ENCODE measurements around the gene NEURL3. TPM values are rescaled to one million over a fixed set of nuclear protein-coding genes. Genes with fewer than 3 reads are reported as not detected.
A peak's percentile ranks its signal among the peaks of the same experiment; 100 is the strongest.
"Not testable (repeated sequence)": the region's sequence is repeated elsewhere in the genome, so short reads cannot be mapped to it uniquely, and the experiment has no call there.

The NEURL3 gene
- total RNA-seq, 1 donor from 2014 or later = 0.13 TPM

DNA sequence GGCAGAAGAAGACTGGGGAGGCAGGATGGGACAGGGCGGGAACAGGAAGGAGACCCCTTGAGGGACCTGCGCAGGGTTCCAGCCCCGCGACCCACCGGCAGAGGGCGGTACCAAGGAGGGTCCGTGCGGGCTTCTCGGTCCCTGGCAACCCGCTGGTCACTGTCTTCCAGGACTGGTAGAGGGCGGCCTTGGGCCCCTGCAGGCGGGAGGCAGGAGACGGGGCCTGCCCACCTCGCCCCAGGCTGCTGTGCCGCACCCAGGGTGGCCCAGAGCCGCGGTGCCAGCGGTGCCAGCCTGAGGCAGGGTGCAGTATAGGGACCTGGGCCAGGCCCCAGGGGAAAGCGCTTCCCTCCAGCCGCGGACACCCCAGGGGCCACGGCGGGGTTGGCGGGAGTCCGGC is 34.5 kb downstream of the NEURL3 start:
- Mint-ChIP-seq H3K4me3 (no peak overlapping the region), H3K4me1 (peaks cover 2% of the 10 kb centered on the region), H3K27me3 (ENCODE audit: low read depth) (peaks cover 17% of the 10 kb centered on the region), H3K36me3 (no peaks in the 10 kb centered on the region), H3K9me3 (no peaks in the 10 kb centered on the region), H3K27ac (no peak overlapping the region)
- TF ChIP-seq, protein P1, sequence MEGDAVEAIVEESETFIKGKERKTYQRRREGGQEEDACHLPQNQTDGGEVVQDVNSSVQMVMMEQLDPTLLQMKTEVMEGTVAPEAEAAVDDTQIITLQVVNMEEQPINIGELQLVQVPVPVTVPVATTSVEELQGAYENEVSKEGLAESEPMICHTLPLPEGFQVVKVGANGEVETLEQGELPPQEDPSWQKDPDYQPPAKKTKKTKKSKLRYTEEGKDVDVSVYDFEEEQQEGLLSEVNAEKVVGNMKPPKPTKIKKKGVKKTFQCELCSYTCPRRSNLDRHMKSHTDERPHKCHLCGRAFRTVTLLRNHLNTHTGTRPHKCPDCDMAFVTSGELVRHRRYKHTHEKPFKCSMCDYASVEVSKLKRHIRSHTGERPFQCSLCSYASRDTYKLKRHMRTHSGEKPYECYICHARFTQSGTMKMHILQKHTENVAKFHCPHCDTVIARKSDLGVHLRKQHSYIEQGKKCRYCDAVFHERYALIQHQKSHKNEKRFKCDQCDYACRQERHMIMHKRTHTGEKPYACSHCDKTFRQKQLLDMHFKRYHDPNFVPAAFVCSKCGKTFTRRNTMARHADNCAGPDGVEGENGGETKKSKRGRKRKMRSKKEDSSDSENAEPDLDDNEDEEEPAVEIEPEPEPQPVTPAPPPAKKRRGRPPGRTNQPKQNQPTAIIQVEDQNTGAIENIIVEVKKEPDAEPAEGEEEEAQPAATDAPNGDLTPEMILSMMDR (IDR thresholded peaks at IDR 0.05; ENCODE audit: unreplicated experiment) = peak; percentile 55
- DNase-seq (ENCODE audit: low spot score in 2 of 2, unreplicated experiment in 2 of 2) = peak in 1 of 2 experiments; percentile 61

DNA sequence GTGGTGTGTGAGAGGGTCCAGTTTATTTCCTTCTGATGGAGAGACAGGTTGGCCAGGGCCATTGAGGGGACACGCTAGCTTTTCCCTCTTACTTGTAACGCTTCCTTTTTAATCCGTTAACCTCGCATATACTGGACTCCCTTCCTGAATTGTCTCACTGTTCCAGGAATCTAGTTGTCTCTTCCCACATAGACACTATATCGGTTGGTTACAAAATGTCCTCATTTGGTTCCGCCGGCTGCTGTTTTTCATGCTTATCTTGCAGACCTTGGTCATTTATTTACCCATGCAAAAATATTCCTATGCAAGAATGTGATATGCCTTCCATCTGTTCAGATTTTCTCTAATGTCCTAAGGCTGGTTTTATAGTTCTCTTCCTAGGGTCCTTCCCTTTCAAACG is 35.0 kb downstream of the NEURL3 start:
- TF ChIP-seq, protein P1 (IDR thresholded peaks at IDR 0.05; ENCODE audit: unreplicated experiment) = no peak
- DNase-seq (ENCODE audit: low spot score in 2 of 2, unreplicated experiment in 2 of 2) = no peak
- Mint-ChIP-seq H3K36me3 (no peaks in the 10 kb centered on the region), H3K4me3 (no peak overlapping the region), H3K27me3 (ENCODE audit: low read depth) (peaks cover 14% of the 10 kb centered on the region), H3K27ac (no peak overlapping the region), H3K4me1 (peaks cover 2% of the 10 kb centered on the region), H3K9me3 (no peaks in the 10 kb centered on the region)

DNA sequence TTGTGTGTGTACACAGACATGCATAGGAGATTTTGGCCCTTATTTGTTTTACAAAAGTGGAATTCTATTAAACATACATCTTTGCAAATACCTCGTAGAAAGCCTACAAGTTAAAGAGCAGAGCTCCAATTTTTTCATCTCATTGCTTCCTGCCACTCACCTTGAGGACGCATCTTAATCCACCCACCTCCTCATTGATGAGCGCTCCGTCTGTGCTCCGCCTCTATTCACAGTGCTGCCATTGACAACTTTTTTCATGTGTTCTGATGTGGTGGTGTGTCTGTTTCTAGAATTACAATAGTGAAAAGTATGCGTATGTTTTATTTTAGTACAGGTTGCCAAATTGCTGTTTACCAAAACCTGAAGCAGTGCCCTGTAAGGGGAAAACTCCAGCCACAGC is 36.3 kb downstream of the NEURL3 start:
- DNase-seq (ENCODE audit: low spot score in 2 of 2, unreplicated experiment in 2 of 2) = no peak
- Mint-ChIP-seq H3K9me3 (no peaks in the 10 kb centered on the region), H3K36me3 (no peaks in the 10 kb centered on the region), H3K27me3 (ENCODE audit: low read depth) (peaks cover 15% of the 10 kb centered on the region), H3K27ac (no peak overlapping the region), H3K4me1 (peaks cover 2% of the 10 kb centered on the region), H3K4me3 (no peak overlapping the region)
- TF ChIP-seq, protein P1 (IDR thresholded peaks at IDR 0.05; ENCODE audit: unreplicated experiment) = no peak

DNA sequence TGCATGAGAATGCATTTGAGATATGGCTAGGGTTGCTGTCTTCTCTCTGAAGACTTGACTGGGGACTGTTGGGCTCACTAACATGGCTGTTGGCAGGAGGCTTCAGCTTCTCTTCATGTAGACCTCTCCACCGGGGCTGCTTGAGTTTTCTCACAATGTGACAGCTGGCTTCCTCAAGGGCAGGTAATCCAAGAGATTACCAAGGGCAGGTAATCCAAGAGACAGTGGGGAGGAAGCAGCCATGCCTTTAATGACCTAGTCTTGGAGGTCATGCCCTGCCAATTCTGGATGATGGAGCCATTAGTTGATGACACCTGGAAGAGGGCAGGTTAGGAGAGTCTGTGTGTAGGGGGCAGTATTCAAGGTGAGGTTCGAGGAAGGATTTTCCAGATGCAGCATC is 40.5 kb downstream of the NEURL3 start:
- no peaks in the 10 kb centered on the region for H3K36me3 Mint-ChIP-seq
- no peak for DNase-seq (ENCODE audit: low spot score in 2 of 2, unreplicated experiment in 2 of 2)
- TF ChIP-seq, protein P1 (IDR thresholded peaks at IDR 0.05; ENCODE audit: unreplicated experiment) = no peak
- no peak overlapping the region for H3K4me3 Mint-ChIP-seq
- H3K27me3 Mint-ChIP-seq (ENCODE audit: low read depth) = peaks cover 11% of the 10 kb centered on the region
- H3K4me1 Mint-ChIP-seq = no peaks in the 10 kb centered on the region
- H3K27ac Mint-ChIP-seq = no peak overlapping the region
- no peaks in the 10 kb centered on the region for H3K9me3 Mint-ChIP-seq

DNA sequence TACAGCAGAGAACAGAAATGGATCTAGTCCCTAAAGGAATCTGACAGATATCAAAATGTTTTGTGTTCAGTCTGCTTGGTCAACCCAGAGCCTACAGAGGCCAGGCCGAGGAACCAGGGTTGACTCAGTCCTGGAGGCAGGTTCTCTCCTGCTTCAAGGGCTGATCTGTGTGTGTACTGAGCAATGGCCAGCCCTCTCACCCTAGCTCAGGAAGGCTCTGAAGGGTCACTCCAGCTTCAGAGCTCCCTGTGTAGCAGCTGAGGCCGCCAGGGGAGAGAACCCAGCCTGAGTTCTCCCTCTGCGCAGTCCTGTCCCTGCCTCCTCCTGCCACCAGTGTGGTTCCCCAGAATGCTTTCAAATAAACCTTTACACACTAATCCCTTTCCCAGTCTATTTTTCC is 41.1 kb downstream of the NEURL3 start:
- peaks cover 10% of the 10 kb centered on the region for H3K27me3 Mint-ChIP-seq (ENCODE audit: low read depth)
- H3K9me3 Mint-ChIP-seq = no peaks in the 10 kb centered on the region
- no peak overlapping the region for H3K4me3 Mint-ChIP-seq
- no peak overlapping the region for H3K27ac Mint-ChIP-seq
- no peaks in the 10 kb centered on the region for H3K4me1 Mint-ChIP-seq
- TF ChIP-seq, protein P1 (IDR thresholded peaks at IDR 0.05; ENCODE audit: unreplicated experiment) = no peak
- DNase-seq (ENCODE audit: low spot score in 2 of 2, unreplicated experiment in 2 of 2) = no peak
- no peaks in the 10 kb centered on the region for H3K36me3 Mint-ChIP-seq

DNA sequence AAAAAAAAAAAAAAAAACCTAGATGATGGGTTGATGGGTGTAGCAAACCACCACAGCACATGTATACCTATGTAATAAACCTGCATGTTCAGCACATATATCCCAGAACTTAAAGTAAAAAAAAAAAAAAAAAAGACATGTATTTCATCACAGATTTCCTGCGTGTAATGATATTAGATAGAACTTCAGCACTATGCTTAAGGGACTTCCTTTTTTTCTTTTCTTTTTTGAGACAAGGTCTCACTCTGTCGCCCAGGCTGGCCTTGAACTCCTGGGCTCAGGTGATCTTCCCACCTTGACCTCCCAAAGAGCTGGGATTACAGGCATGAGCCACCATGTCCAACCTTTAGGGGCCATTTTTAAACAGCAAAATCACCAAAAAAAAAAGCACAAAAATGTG is 42.0 kb downstream of the NEURL3 start:
- H3K27me3 Mint-ChIP-seq (ENCODE audit: low read depth) = peaks cover 7% of the 10 kb centered on the region
- H3K4me1 Mint-ChIP-seq = no peaks in the 10 kb centered on the region
- H3K36me3 Mint-ChIP-seq = no peaks in the 10 kb centered on the region
- H3K9me3 Mint-ChIP-seq = no peaks in the 10 kb centered on the region
- TF ChIP-seq, protein P1 (IDR thresholded peaks at IDR 0.05; ENCODE audit: unreplicated experiment) = no peak
- no peak overlapping the region for H3K4me3 Mint-ChIP-seq
- H3K27ac Mint-ChIP-seq = no peak overlapping the region
- no peak for DNase-seq (ENCODE audit: low spot score in 2 of 2, unreplicated experiment in 2 of 2)

DNA sequence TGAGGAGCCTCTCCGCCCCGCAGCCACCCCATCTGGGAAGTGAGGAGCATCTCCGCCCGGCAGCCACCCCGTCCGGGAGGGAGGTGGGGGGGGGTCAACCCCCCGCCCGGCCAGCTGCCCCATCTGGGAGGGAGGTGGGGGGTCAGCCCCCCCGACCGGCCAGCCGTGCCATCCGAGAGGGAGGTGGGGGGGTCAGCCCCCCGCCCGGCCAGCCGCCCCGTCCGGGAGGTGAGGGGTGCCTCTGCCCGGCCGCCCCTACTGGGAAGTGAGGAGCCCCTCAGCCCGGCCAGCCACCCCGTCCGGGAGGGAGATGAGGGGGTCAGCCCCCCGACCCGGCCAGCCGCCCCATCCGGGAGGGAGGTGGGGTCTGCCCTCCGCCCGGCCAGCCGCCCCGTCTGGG is 43.5 kb downstream of the NEURL3 start:
- H3K27me3 Mint-ChIP-seq (ENCODE audit: low read depth); H3K4me1 Mint-ChIP-seq; H3K9me3 Mint-ChIP-seq; H3K27ac Mint-ChIP-seq; H3K36me3 Mint-ChIP-seq; H3K4me3 Mint-ChIP-seq; DNase-seq (ENCODE audit: low spot score in 2 of 2, unreplicated experiment in 2 of 2): not testable (repeated sequence)

All from mesothelial cell of epicardium (in vitro differentiated cells).